Neural cell (in vitro differentiated cells): ENCODE measurements around the gene RNF8. TPM values are rescaled to one million over a fixed set of nuclear protein-coding genes. Genes with fewer than 3 reads are reported as not detected.

Experiments used
- H2AFZ ChIP-seq: fragments of 200-600, 300-800 bp; sonication (generic), shearing (Covaris generic); 2 replicates; pipeline ENCODE4 v1.6.0; 2014; ENCODE audit warnings: low read depth, mild to moderate bottlenecking, antibody characterized with exemption, low read length, moderate library complexity
- H3F3A ChIP-seq: fragments of 200-600 bp; shearing (Covaris generic); 2 replicates; pipeline ENCODE4 v1.6.1; 2016; ENCODE audit warnings: mild to moderate bottlenecking, moderate library complexity, mixed read lengths, antibody characterized with exemption, low read length; ENCODE audit not compliant: insufficient read depth, poor library complexity, severe bottlenecking
- H3K27ac ChIP-seq: fragments of 200-600, 300-800 bp; sonication (generic), shearing (Covaris generic); 2 replicates; pipeline ENCODE4 v1.5.1; 2014; ENCODE audit warnings: mild to moderate bottlenecking, low read length, moderate library complexity
- H3K27me3 ChIP-seq: fragments of 300-800, 200-600 bp; sonication (generic), shearing (Covaris generic); 2 replicates; pipeline ENCODE4 v1.6.0; 2014; ENCODE audit warnings: mild to moderate bottlenecking, low read depth, low read length, moderate library complexity; ENCODE audit not compliant: insufficient read depth
- H3K36me3 ChIP-seq: fragments of 300-800, 200-600 bp; sonication (generic), shearing (Covaris generic); 2 replicates; pipeline ENCODE4 v1.5.1; 2014; ENCODE audit warnings: mild to moderate bottlenecking, antibody characterized with exemption, low read length, moderate library complexity; ENCODE audit not compliant: insufficient read depth
- H3K4me2 ChIP-seq: fragments of 300-800, 200-600 bp; sonication (generic), shearing (Covaris generic); 2 replicates; pipeline ENCODE4 v1.6.0; 2014; ENCODE audit warnings: mild to moderate bottlenecking, low read length
- H3K4me3 ChIP-seq: fragments of 300-800, 200-600 bp; sonication (generic), shearing (Covaris generic); 2 replicates; pipeline ENCODE4 v1.5.1; 2014; ENCODE audit warnings: mild to moderate bottlenecking, low read length, moderate library complexity
- H3K79me2 ChIP-seq: fragments of 200-600 bp; shearing (Covaris generic); replicated peaks from 2 replicates; pipeline ENCODE4 v1.6.0; 2014; ENCODE audit warnings: mild to moderate bottlenecking, low read length, moderate library complexity; ENCODE audit not compliant: insufficient read depth
- H3K9ac ChIP-seq: fragments of 300-800, 200-600 bp; sonication (generic), shearing (Covaris generic); 2 replicates; pipeline ENCODE4 v1.6.1; 2016; ENCODE audit warnings: mild to moderate bottlenecking, low read length, mixed read lengths
- H3K9me2 ChIP-seq: fragments of 200-600 bp; shearing (Covaris generic); 2 replicates; pipeline ENCODE4 v1.6.1; 2016; ENCODE audit warnings: mild to moderate bottlenecking, low read length, mixed read lengths; ENCODE audit not compliant: insufficient read depth
- H3K9me3 ChIP-seq: fragments of 200-600, 300-800 bp; sonication (generic), shearing (Covaris generic); 2 replicates; pipeline ENCODE4 v1.6.1; 2016; ENCODE audit warnings: mild to moderate bottlenecking, mixed run types, low read length, moderate library complexity, mixed read lengths
- H4K20me1 ChIP-seq: fragments of 200-600 bp; shearing (Covaris generic); 2 replicates; pipeline ENCODE4 v1.6.1; 2016; ENCODE audit warnings: mild to moderate bottlenecking, mixed run types; ENCODE audit not compliant: insufficient read depth
- EP300 ChIP-seq: fragments of 450-650 bp; conservative IDR thresholded peaks from 2 replicates; pipeline ENCODE4 v1.6.1; 2014; ENCODE audit warnings: antibody characterized with exemption, mild to moderate bottlenecking, moderate library complexity; ENCODE audit not compliant: poor library complexity, severe bottlenecking
- EZH2 ChIP-seq: fragments of 200-600, 300-800 bp; shearing (Covaris generic), sonication (generic); IDR thresholded peaks from 2 replicates; pipeline ENCODE4 v1.6.1; 2014; ENCODE audit warnings: antibody characterized with exemption, low read length, borderline replicate concordance, mild to moderate bottlenecking; ENCODE audit not compliant: insufficient read depth, poor library complexity, severe bottlenecking
- MXI1 ChIP-seq: fragments of 450-650 bp; conservative IDR thresholded peaks from 2 replicates; pipeline ENCODE4 v1.6.1; 2014; ENCODE audit warnings: antibody characterized with exemption, mild to moderate bottlenecking; ENCODE audit not compliant: poor library complexity, severe bottlenecking
- RAD21 ChIP-seq: fragments of 450-650 bp; conservative IDR thresholded peaks from 2 replicates; pipeline ENCODE4 v1.6.1; 2014; ENCODE audit warnings: antibody characterized with exemption, mild to moderate bottlenecking, moderate library complexity
- SMC3 ChIP-seq: fragments of 450-650 bp; conservative IDR thresholded peaks from 2 replicates; pipeline ENCODE4 v1.6.1; 2014; ENCODE audit warnings: antibody characterized with exemption, mild to moderate bottlenecking, moderate library complexity; ENCODE audit not compliant: poor library complexity
- polyA plus RNA-seq: library from polyadenylated mRNA; depleted of rRNA; stranded (reverse); fragments of >200 nt; gene quantifications from 2 replicates; pipeline ENCODE4 v1.2.3, GENCODE V29; 2014
- TF ChIP-seq, protein P1 (sequence below): fragments of 450-650 bp; IDR thresholded peaks from 2 replicates; pipeline ENCODE4 v1.5.1; 2014; ENCODE audit warnings: antibody characterized with exemption, mild to moderate bottlenecking, moderate library complexity; ENCODE audit not compliant: poor library complexity, severe bottlenecking
- TF ChIP-seq, protein P2 (sequence below): IDR thresholded peaks from 2 replicates; pipeline ENCODE4 v1.6.1; 2012; ENCODE audit warnings: borderline replicate concordance

The RNF8 gene
- polyA plus RNA-seq, 1 donor from 2014 or later, result 54.0 TPM

DNA sequence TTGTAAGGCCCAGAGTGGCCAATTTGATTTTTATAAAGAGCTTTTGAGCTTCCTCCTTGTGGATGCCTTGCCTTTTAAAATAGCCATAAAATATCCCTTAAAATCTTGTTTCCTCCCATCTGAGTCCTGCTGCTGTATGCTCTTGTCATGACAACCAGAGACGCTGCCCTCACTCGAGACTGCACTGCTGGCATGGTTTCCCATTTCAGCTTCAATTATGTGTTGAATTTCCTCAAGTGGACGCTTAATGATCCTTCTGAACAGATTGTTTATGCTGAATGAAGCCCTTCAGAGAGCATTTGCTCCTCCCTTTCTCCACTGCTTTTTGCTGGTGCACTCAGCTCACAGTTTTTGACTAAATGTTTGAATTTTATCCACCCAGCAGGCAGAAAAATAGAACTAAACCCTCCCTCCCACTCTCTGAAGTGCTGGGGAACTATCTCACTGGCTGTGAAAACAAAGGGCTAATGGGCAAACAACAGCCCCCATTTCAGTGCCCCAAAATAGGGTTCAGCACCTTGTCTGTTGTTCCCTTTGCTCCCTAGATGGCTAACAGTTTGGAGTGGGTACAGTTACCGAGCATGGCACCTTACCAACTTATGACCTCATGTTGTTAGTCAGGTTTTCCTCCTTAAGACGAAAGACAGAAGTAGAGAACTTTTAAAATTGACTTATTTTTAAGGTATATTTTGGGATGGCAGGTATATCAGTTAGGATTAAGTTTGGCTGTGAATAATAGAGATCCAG, 45.5 kb upstream of the RNF8 start:
- no peaks in the 10 kb centered on the region for H3K9me3 ChIP-seq

DNA sequence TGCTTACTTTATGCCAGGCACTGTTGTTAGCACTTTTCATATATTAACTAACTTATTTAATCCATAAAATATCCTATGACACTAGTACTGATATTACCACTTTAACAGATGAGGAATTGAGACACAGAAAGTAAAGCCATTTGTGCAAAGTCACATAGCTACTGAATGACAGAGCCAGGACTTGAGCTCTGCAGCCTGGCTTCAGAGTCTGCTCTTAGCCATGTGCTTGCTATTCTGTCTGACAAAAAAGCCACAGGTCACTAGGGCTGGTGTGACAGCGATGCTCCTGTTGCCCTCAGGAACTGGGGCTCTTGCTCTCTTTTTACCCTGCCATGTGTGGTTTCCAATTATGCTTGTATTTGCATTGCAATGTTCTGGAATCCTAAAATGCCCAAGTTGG, 44.7 kb upstream of the RNF8 start:
- H3K9me3 ChIP-seq, result no peaks in the 10 kb centered on the region
- no peaks in the 10 kb centered on the region for H4K20me1 ChIP-seq
- H3K36me3 ChIP-seq, result no peaks in the 10 kb centered on the region
- no peak overlapping the region for H2AFZ ChIP-seq
- H3K79me2 ChIP-seq, result no peaks in the 10 kb centered on the region
- H3K27ac ChIP-seq, result no peak overlapping the region
- H3K9me2 ChIP-seq, result no peaks in the 10 kb centered on the region
- H3F3A ChIP-seq, result no peaks in the 10 kb centered on the region
- H3K4me3 ChIP-seq, result no peak overlapping the region
- TF ChIP-seq, protein P1, sequence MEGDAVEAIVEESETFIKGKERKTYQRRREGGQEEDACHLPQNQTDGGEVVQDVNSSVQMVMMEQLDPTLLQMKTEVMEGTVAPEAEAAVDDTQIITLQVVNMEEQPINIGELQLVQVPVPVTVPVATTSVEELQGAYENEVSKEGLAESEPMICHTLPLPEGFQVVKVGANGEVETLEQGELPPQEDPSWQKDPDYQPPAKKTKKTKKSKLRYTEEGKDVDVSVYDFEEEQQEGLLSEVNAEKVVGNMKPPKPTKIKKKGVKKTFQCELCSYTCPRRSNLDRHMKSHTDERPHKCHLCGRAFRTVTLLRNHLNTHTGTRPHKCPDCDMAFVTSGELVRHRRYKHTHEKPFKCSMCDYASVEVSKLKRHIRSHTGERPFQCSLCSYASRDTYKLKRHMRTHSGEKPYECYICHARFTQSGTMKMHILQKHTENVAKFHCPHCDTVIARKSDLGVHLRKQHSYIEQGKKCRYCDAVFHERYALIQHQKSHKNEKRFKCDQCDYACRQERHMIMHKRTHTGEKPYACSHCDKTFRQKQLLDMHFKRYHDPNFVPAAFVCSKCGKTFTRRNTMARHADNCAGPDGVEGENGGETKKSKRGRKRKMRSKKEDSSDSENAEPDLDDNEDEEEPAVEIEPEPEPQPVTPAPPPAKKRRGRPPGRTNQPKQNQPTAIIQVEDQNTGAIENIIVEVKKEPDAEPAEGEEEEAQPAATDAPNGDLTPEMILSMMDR, result no peak
- no peak for TF ChIP-seq MXI1
- TF ChIP-seq, protein P2, sequence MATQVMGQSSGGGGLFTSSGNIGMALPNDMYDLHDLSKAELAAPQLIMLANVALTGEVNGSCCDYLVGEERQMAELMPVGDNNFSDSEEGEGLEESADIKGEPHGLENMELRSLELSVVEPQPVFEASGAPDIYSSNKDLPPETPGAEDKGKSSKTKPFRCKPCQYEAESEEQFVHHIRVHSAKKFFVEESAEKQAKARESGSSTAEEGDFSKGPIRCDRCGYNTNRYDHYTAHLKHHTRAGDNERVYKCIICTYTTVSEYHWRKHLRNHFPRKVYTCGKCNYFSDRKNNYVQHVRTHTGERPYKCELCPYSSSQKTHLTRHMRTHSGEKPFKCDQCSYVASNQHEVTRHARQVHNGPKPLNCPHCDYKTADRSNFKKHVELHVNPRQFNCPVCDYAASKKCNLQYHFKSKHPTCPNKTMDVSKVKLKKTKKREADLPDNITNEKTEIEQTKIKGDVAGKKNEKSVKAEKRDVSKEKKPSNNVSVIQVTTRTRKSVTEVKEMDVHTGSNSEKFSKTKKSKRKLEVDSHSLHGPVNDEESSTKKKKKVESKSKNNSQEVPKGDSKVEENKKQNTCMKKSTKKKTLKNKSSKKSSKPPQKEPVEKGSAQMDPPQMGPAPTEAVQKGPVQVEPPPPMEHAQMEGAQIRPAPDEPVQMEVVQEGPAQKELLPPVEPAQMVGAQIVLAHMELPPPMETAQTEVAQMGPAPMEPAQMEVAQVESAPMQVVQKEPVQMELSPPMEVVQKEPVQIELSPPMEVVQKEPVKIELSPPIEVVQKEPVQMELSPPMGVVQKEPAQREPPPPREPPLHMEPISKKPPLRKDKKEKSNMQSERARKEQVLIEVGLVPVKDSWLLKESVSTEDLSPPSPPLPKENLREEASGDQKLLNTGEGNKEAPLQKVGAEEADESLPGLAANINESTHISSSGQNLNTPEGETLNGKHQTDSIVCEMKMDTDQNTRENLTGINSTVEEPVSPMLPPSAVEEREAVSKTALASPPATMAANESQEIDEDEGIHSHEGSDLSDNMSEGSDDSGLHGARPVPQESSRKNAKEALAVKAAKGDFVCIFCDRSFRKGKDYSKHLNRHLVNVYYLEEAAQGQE, result no peak
- no peak for TF ChIP-seq EZH2
- TF ChIP-seq SMC3, result no peak
- no peak for TF ChIP-seq EP300
- TF ChIP-seq RAD21, result no peak
- H3K9ac ChIP-seq, result no peak overlapping the region
- H3K27me3 ChIP-seq, result no peaks in the 10 kb centered on the region
- no peak overlapping the region for H3K4me2 ChIP-seq

More for the DNA sequence above, 45.5 kb upstream of the RNF8 start:
- Histone ChIP-seq H3F3A (no peaks in the 10 kb centered on the region), H3K9me2 (no peaks in the 10 kb centered on the region), H3K4me3 (no peak overlapping the region), H3K27ac (no peak overlapping the region), H3K9ac (no peak overlapping the region), H2AFZ (no peak overlapping the region), H3K27me3 (no peaks in the 10 kb centered on the region), H4K20me1 (no peaks in the 10 kb centered on the region), H3K36me3 (no peaks in the 10 kb centered on the region), H3K79me2 (no peaks in the 10 kb centered on the region), H3K4me2 (no peak overlapping the region)
- TF ChIP-seq, protein P2, result no peak
